Choroid plexus epithelial cell (primary cell): ENCODE data around the gene FRK.
A peak's percentile ranks its signal among the peaks of the same experiment; 100 is the strongest.

Experiments
- DNase-seq: peaks from one replicate; pipeline ENCODE4 v3.0.0-alpha.2; 2010; ENCODE audit warnings: low read depth
- H3K4me3 ChIP-seq: 2 replicates; pipeline ENCODE4 v1.5.1; 2011; ENCODE audit warnings: low read depth, mild to moderate bottlenecking, control low read depth, low read length, moderate library complexity
- TF ChIP-seq, protein P1 (sequence below): conservative IDR thresholded peaks from 2 replicates; pipeline ENCODE4 v1.5.1; 2011; ENCODE audit warnings: low read depth, mild to moderate bottlenecking, control low read depth, inconsistent platforms, low read length, moderate library complexity

Gene FRK

GRCh38 chr6:116035616-116036015 is 25.1 kb downstream of the FRK start:
- DNase-seq = no peak

GRCh38 chr6:116034327-116034726 is 26.4 kb downstream of the FRK start:
- TF ChIP-seq, protein P1, sequence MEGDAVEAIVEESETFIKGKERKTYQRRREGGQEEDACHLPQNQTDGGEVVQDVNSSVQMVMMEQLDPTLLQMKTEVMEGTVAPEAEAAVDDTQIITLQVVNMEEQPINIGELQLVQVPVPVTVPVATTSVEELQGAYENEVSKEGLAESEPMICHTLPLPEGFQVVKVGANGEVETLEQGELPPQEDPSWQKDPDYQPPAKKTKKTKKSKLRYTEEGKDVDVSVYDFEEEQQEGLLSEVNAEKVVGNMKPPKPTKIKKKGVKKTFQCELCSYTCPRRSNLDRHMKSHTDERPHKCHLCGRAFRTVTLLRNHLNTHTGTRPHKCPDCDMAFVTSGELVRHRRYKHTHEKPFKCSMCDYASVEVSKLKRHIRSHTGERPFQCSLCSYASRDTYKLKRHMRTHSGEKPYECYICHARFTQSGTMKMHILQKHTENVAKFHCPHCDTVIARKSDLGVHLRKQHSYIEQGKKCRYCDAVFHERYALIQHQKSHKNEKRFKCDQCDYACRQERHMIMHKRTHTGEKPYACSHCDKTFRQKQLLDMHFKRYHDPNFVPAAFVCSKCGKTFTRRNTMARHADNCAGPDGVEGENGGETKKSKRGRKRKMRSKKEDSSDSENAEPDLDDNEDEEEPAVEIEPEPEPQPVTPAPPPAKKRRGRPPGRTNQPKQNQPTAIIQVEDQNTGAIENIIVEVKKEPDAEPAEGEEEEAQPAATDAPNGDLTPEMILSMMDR = no peak
- no peak overlapping the region for H3K4me3 ChIP-seq
- DNase-seq = peak; percentile 71

More at GRCh38 chr6:116035616-116036015, 25.1 kb downstream of the FRK start:
- no peak overlapping the region for H3K4me3 ChIP-seq
- TF ChIP-seq, protein P1 = no peak

DNA sequence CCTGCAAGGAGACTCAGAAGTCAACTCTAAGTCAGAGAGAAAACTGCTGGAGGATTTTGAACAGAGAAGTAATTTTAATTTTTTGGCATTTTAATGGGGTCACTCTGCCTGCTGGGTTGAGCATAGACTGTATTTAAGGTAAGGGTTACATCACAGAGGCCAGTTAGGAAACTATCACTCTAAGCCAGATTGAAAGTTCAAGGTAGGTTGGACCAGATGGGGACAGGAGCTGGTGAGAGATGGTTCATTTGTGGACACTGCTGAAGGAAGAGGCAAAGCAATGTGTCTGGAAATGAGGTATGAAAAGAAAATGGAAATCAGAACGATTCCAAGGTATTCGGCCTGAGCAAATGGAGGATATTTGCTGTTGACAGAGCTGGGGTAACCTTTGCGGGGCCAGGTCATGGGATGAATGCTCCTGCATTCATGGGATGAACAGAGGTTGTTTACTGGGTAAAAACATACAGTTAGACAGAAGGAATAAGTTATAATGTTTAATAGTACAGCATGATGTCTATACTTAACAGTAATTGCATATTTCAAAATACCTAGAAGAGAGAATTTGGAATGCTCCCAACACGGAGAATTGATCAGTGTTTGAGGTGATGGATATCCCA is 26.9 kb downstream of the FRK start:
- no peak overlapping the region for H3K4me3 ChIP-seq
- DNase-seq = no peak
- TF ChIP-seq, protein P1 = no peak

DNA sequence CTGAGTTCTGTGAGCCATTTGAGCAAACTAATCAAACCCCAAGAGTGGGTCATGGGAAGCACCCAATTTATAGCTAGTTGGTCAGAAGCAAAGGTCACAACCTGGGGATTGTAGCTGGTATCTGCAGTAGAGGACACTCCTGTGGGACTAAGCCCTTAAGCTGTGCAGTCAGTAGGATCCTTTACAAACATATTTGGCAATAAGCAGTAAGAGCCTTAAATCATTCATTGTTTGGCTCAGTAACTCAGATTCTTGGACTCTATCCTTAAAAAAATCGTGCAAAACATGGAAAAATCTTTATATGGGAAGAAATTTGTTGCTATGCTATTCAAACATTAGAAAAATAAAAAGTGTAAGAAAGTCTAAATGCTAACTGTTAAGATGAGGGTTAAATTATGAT is 29.9 kb downstream of the FRK start:
- TF ChIP-seq, protein P1 = no peak
- no peak overlapping the region for H3K4me3 ChIP-seq
- no peak for DNase-seq

GRCh38 chr6:116029535-116029934 is 31.2 kb downstream of the FRK start:
- H3K4me3 ChIP-seq = no peak overlapping the region
- TF ChIP-seq, protein P1 = no peak
- no peak for DNase-seq

DNA sequence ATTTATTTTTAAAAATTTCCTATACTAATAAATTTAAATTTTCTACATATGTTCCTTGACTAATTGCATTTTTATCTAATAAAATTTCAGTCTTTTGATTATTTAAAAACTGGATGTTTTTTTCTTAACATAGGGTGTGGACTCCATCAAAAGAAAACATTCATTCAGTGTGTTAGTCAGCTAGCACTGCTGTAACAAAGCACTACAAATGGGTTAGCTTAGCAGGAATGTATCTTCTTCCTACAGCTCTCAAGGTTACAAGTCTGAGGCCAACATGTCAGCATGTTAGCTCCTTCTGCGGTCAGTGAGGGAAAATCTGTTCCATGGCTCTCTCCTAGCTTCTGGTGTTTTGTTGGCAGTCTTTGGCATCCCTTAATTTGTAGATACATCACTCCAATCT is 32.5 kb downstream of the FRK start:
- DNase-seq = no peak
- H3K4me3 ChIP-seq = no peak overlapping the region
- TF ChIP-seq, protein P1 = no peak

- DNase-seq = no peak
- no peak overlapping the region for H3K4me3 ChIP-seq
- TF ChIP-seq, protein P1 = no peak
Measured at GRCh38 chr6:116027801-116028200, 32.9 kb downstream of the FRK start.
